Stimulated activated CD4-positive, alpha-beta T cell treated with anti-CD3 and anti-CD28 coated beads, Interleukin-1b, Interleukin-23, amount 100 ng/mL, for 1 hour (primary cell): ENCODE data around the gene TRMT2A.

ENCODE experiments used
- DNase-seq, 2 donors: peaks; one replicate each; pipeline ENCODE4 v3.0.0-alpha.2; 2020; ENCODE audit warnings: low read depth in 2 of 2

Gene TRMT2A

GRCh38 chr22:20105456-20106204 lies 11.4 kb downstream of the TRMT2A start:
- DNase-seq, result no peak

- DNase-seq, result no peak
Observed at GRCh38 chr22:20102203-20102780, 14.7 kb downstream of the TRMT2A start.

GRCh38 chr22:20101638-20102037 lies 15.4 kb downstream of the TRMT2A start:
- DNase-seq, result no peak

- no peak for DNase-seq
Observed at GRCh38 chr22:20099099-20099711, 17.8 kb downstream of the TRMT2A start.

- DNase-seq, result no peak
Observed at GRCh38 chr22:20096574-20097420, 20.2 kb downstream of the TRMT2A start.

GRCh38 chr22:20095521-20095920 lies 21.5 kb downstream of the TRMT2A start:
- no peak for DNase-seq

GRCh38 chr22:20094197-20094807 lies 22.7 kb downstream of the TRMT2A start:
- DNase-seq, result no peak

GRCh38 chr22:20093418-20094196 lies 23.4 kb downstream of the TRMT2A start:
- no peak for DNase-seq

- DNase-seq, result no peak
Observed at GRCh38 chr22:20092477-20092854, 24.6 kb downstream of the TRMT2A start.

- DNase-seq, result no peak
Observed at GRCh38 chr22:20091690-20092476, 25.1 kb downstream of the TRMT2A start.

GRCh38 chr22:20090730-20091240 lies 26.2 kb downstream of the TRMT2A start:
- DNase-seq, result no peak

- no peak for DNase-seq
Observed at GRCh38 chr22:20089977-20090729, 26.9 kb downstream of the TRMT2A start.

- no peak for DNase-seq
Observed at GRCh38 chr22:20089226-20089976, 27.6 kb downstream of the TRMT2A start.

- no peak for DNase-seq
Observed at GRCh38 chr22:20088263-20088648, 28.8 kb downstream of the TRMT2A start.

- DNase-seq, result no peak
Observed at GRCh38 chr22:20087319-20088262, 29.4 kb downstream of the TRMT2A start.

GRCh38 chr22:20086763-20087162 lies 30.3 kb downstream of the TRMT2A start:
- no peak for DNase-seq

- no peak for DNase-seq
Observed at GRCh38 chr22:20086101-20086599, 30.9 kb downstream of the TRMT2A start.
